Measurements from ENCODE around the gene ADA. TPM values are rescaled to one million over a fixed set of nuclear protein-coding genes. Genes with fewer than 3 reads are reported as not detected.

ADA gene
- total and polyA plus RNA-seq, 4 donors, result 1.3 to 3.1 (median 2.9) TPM

DNA sequence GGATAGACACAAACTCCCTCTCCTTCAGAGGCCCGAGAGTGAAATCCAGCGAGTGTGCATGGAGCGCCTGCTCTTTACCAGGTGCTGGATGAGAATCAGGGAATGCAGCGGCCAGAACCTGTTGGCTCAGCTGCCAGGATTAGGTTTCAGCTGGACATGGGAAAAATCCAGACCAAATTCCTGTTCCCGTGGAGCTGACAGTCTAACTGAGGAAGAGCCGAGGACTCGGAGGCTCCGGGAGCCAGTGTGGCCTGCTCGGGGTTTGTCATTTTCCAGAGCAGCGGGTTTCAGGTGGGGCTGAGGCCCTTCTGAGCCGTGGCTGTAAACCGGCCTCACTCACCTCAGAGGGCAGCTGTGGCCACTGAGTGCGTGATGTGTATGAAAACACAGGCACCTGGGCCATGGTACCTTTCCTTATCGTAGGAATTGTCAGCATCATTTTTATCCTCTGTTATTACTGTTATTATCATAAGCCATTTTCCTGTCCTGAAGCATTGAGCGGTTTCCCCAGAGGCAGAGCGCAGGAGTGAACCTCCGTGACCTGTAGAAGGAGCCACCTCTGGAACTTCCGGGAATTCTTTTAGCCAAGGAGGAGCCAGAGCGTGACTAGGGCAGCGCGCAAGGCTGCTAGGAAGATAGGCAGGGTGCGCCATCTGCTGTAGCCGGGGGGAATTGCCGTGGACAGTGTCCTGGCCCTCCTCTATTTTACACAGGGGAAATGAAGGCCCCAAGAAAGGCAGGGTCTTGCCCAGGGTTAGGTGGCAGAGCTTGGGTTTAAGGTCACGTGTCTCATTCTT lies 41.8 kb downstream of the ADA start:
- Histone ChIP-seq H3K4me3 (ENCODE audit: low read depth, low read length) (peak overlapping the region; percentile 24), H3K9me3 (ENCODE audit: control insufficient read depth, insufficient read depth, low read length) (no peaks in the 10 kb centered on the region), H3K27ac (ENCODE audit: low read depth, low read length) (peak overlapping the region; percentile 57), H3K4me1 (ENCODE audit: control insufficient read depth, insufficient read depth, low read length) (peaks cover 19% of the 10 kb centered on the region), H3K27me3 (ENCODE audit: control insufficient read depth, insufficient read depth, low read length) (no peaks in the 10 kb centered on the region), H3K36me3 (ENCODE audit: control insufficient read depth, insufficient read depth, low read length) (peaks cover 8% of the 10 kb centered on the region)
- DNase-seq (ENCODE audit: low read depth in 4 of 6, low spot score in 6 of 6), result peak; percentile 50 to 92 (median 60)
- 42% methylated on average over 23 of the region's 25 CpGs for WGBS (ENCODE audit: insufficient coverage)

DNA sequence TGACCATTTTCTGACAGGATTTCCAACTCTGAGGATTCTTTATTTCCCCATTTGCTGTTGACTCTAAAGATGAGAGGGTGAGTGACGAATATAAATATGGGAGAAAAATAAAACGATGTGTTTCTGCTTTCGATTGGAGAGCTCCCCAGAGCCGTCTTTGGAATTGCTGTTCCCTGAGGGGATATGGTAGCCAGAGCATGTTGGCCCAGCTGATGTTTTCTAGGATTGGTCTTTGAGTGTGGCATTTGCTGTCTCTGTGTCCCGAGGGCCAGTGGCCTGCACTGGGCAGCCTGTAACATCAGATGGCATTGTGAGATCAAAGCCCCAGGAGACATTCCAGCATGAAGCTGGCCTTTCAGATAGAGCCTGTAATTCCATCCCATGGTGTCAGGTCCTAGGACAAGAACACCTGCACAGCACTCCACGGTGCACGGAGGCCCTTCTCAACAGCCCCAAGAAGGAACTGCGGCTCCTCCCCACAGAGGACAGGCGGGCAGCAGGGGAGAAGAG lies 42.4 kb downstream of the ADA start:
- no peak for DNase-seq (ENCODE audit: low read depth in 4 of 6, low spot score in 6 of 6)
- Histone ChIP-seq H3K27ac (ENCODE audit: low read depth, low read length) (peak overlapping the region; percentile 57), H3K27me3 (ENCODE audit: control insufficient read depth, insufficient read depth, low read length) (no peaks in the 10 kb centered on the region), H3K36me3 (ENCODE audit: control insufficient read depth, insufficient read depth, low read length) (peaks cover 4% of the 10 kb centered on the region), H3K4me1 (ENCODE audit: control insufficient read depth, insufficient read depth, low read length) (peaks cover 14% of the 10 kb centered on the region), H3K9me3 (ENCODE audit: control insufficient read depth, insufficient read depth, low read length) (no peaks in the 10 kb centered on the region), H3K4me3 (ENCODE audit: low read depth, low read length) (no peak overlapping the region)
- WGBS (ENCODE audit: insufficient coverage), result 83% methylated on average over 9 of the region's 9 CpGs

DNA sequence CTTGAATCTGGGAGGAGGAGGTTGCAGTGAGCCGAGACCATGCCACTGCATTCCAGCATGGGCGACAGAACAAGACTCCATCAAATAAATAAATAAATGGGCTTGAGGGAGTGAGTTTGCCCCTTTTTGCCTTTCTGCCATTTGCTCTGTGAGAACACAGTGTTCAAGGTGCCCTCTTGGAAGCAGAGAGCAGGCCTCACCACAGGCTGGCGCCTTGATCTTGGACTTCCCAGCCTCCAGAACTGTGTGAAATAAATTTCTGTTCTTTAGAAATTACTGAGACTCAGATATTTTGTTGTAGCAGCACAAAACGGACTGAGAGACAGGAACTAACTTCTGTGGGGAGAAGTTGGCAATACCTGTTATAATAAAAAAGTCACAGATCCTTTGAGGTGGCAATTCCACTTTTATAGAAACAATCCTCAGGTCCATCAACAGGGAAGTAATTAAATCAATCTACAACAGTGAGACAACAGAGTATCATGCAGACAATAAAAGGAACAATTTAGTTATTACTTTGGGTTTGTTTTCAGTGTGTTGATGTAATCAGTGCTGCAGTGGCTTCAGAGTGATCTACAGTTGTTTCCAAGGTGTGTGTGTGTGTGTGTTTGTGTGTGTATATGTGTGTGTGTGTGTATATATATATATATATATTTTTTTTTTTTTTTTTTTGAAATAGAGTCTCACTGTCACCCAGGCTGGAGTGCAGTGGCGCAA lies 44.6 kb downstream of the ADA start:
- no peaks in the 10 kb centered on the region for H3K27me3 ChIP-seq (ENCODE audit: control insufficient read depth, insufficient read depth, low read length)
- no peak for DNase-seq (ENCODE audit: low read depth in 4 of 6, low spot score in 6 of 6)
- WGBS (ENCODE audit: insufficient coverage), result no CpG with 5 or more reads among the region's 5 CpGs
- no peak overlapping the region for H3K4me3 ChIP-seq (ENCODE audit: low read depth, low read length)
- H3K27ac ChIP-seq (ENCODE audit: low read depth, low read length), result no peak overlapping the region
- H3K4me1 ChIP-seq (ENCODE audit: control insufficient read depth, insufficient read depth, low read length), result peaks cover 15% of the 10 kb centered on the region
- no peaks in the 10 kb centered on the region for H3K9me3 ChIP-seq (ENCODE audit: control insufficient read depth, insufficient read depth, low read length)
- no peaks in the 10 kb centered on the region for H3K36me3 ChIP-seq (ENCODE audit: control insufficient read depth, insufficient read depth, low read length)

DNA sequence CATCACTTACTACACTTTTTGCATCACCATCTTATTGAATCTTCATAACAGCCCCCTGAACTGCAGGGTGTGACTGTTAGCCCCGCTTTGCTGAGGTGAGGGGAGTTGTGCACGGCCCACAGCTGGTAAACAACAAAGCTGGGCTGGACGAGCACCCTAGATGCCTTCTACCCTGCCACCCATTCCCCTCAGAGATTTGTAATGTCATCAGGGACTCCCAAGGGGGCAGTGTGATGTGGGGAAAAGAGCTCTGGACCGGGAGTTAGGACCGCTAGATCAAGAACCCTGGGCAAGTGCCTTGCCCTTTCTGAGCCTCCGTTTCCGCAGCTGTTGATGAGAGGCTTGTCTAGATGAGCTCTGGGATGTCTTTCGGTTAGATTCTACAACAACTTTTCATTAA lies 48.2 kb downstream of the ADA start:
- Histone ChIP-seq H3K36me3 (ENCODE audit: control insufficient read depth, insufficient read depth, low read length) (no peaks in the 10 kb centered on the region), H3K27ac (ENCODE audit: low read depth, low read length) (no peak overlapping the region), H3K4me3 (ENCODE audit: low read depth, low read length) (no peak overlapping the region), H3K4me1 (ENCODE audit: control insufficient read depth, insufficient read depth, low read length) (peaks cover 33% of the 10 kb centered on the region), H3K27me3 (ENCODE audit: control insufficient read depth, insufficient read depth, low read length) (no peaks in the 10 kb centered on the region), H3K9me3 (ENCODE audit: control insufficient read depth, insufficient read depth, low read length) (no peaks in the 10 kb centered on the region)
- 80% methylated on average over 3 of the region's 8 CpGs for WGBS (ENCODE audit: insufficient coverage)
- no peak for DNase-seq (ENCODE audit: low read depth in 4 of 6, low spot score in 6 of 6)

DNA sequence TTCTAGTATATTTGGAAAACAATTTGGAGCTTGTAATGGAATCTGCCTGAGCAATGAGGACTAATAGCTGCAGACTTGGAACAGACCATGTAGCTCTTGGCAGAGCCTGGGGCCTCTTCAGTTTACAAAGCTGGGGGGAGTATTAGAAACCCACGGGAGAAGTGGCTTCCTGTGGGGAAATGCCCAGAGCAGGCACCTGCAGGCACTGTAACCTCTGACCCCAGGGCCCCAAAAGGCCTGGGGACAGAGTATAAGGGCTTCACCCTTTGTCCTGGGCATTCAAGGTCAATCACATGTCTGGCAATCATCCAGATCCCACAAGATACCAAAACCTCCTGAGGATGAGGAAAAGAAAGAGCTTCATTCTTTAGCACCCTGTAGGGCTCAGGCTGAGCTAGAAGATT lies 49.7 kb downstream of the ADA start:
- peak in 2 of 6 donors; percentile 30 to 90 for DNase-seq (ENCODE audit: low read depth in 4 of 6, low spot score in 6 of 6)
- H3K9me3 ChIP-seq (ENCODE audit: control insufficient read depth, insufficient read depth, low read length), result no peaks in the 10 kb centered on the region
- peak overlapping the region; percentile 65 for H3K27ac ChIP-seq (ENCODE audit: low read depth, low read length)
- no peak overlapping the region for H3K4me3 ChIP-seq (ENCODE audit: low read depth, low read length)
- H3K27me3 ChIP-seq (ENCODE audit: control insufficient read depth, insufficient read depth, low read length), result no peaks in the 10 kb centered on the region
- peaks cover 41% of the 10 kb centered on the region for H3K4me1 ChIP-seq (ENCODE audit: control insufficient read depth, insufficient read depth, low read length)
- 0% methylated on average over 1 of the region's 1 CpG for WGBS (ENCODE audit: insufficient coverage)
- peaks cover 2% of the 10 kb centered on the region for H3K36me3 ChIP-seq (ENCODE audit: control insufficient read depth, insufficient read depth, low read length)

DNA sequence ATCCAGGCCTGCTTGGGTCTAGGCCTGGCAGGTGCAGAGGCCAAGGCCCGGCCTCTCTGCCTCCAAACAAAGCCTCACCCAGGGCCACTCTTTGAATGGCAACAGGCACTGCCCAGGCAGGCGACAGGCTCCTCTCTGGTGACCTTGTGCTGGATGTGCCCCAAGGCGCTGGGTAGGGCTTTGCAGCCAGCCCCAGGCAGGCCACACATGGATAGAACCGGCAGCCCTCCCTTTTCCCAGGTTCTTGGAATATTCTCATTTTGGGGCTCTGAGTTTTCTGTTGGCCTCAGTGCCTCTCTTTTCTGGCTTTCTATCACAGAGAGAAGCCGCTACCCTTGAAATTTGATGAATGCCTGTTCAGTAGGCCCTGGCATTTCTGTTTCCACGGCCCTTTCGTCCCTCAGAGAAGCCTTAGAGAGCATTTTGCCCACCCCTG lies 50.2 kb downstream of the ADA start:
- no peak overlapping the region for H3K4me3 ChIP-seq (ENCODE audit: low read depth, low read length)
- H3K4me1 ChIP-seq (ENCODE audit: control insufficient read depth, insufficient read depth, low read length), result peaks cover 41% of the 10 kb centered on the region
- DNase-seq (ENCODE audit: low read depth in 4 of 6, low spot score in 6 of 6), result no peak
- H3K36me3 ChIP-seq (ENCODE audit: control insufficient read depth, insufficient read depth, low read length), result peaks cover 2% of the 10 kb centered on the region
- no peaks in the 10 kb centered on the region for H3K9me3 ChIP-seq (ENCODE audit: control insufficient read depth, insufficient read depth, low read length)
- H3K27ac ChIP-seq (ENCODE audit: low read depth, low read length), result peak overlapping the region; percentile 65
- 44% methylated on average over 5 of the region's 7 CpGs for WGBS (ENCODE audit: insufficient coverage)
- no peaks in the 10 kb centered on the region for H3K27me3 ChIP-seq (ENCODE audit: control insufficient read depth, insufficient read depth, low read length)

DNA sequence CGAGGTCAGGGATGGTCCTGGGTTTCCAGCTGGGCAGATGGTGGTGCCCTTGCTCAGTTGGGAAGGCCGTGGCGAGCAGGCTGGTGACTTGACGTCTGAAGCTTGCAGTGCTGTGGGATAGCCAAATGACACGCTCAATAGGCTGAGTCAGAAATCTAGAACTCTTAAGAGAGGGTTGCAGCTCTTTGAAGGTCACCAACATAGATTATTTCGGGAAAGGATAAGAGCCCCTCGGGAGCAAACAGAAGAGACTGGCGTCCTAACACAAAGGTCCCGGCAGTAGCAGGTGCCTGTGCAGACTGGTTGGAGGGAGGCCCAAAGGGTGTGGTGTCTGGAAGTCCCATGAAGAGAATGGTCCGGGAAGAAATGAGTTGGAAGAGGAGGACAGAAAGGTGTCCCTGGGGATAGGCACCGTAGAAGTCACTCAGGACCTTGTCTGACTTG lies 50.7 kb downstream of the ADA start:
- 83% methylated on average over 8 of the region's 11 CpGs for WGBS (ENCODE audit: insufficient coverage)
- peaks cover 41% of the 10 kb centered on the region for H3K4me1 ChIP-seq (ENCODE audit: control insufficient read depth, insufficient read depth, low read length)
- no peak overlapping the region for H3K4me3 ChIP-seq (ENCODE audit: low read depth, low read length)
- H3K36me3 ChIP-seq (ENCODE audit: control insufficient read depth, insufficient read depth, low read length), result peaks cover 2% of the 10 kb centered on the region
- no peaks in the 10 kb centered on the region for H3K27me3 ChIP-seq (ENCODE audit: control insufficient read depth, insufficient read depth, low read length)
- no peaks in the 10 kb centered on the region for H3K9me3 ChIP-seq (ENCODE audit: control insufficient read depth, insufficient read depth, low read length)
- peak overlapping the region; percentile 65 for H3K27ac ChIP-seq (ENCODE audit: low read depth, low read length)
- no peak for DNase-seq (ENCODE audit: low read depth in 4 of 6, low spot score in 6 of 6)

DNA sequence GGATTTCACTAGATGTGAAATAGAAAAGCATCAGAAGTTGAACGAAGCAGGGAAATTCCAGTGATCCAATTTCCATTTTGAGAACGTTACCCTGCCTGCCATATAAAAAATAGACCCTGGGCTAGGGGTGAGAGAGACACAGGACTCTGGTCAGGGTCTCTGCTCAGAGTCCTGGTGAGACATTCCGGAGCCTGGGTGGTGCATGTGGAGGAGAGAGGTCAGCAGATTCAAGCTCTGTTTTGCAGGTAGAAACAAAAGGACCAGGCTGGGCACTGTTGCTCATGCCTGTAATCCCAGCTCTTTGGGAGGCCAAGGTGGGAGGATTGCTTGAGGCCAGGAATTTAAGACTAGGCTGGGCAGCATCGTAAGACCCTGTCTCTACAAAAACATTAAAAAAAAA lies 51.2 kb downstream of the ADA start:
- Histone ChIP-seq H3K27ac (ENCODE audit: low read depth, low read length) (peak overlapping the region; percentile 65), H3K9me3 (ENCODE audit: control insufficient read depth, insufficient read depth, low read length) (no peaks in the 10 kb centered on the region), H3K36me3 (ENCODE audit: control insufficient read depth, insufficient read depth, low read length) (peaks cover 2% of the 10 kb centered on the region), H3K4me3 (ENCODE audit: low read depth, low read length) (no peak overlapping the region), H3K27me3 (ENCODE audit: control insufficient read depth, insufficient read depth, low read length) (no peaks in the 10 kb centered on the region), H3K4me1 (ENCODE audit: control insufficient read depth, insufficient read depth, low read length) (peaks cover 41% of the 10 kb centered on the region)
- DNase-seq (ENCODE audit: low read depth in 4 of 6, low spot score in 6 of 6), result no peak
- WGBS (ENCODE audit: insufficient coverage), result 93% methylated on average over 3 of the region's 4 CpGs

DNA sequence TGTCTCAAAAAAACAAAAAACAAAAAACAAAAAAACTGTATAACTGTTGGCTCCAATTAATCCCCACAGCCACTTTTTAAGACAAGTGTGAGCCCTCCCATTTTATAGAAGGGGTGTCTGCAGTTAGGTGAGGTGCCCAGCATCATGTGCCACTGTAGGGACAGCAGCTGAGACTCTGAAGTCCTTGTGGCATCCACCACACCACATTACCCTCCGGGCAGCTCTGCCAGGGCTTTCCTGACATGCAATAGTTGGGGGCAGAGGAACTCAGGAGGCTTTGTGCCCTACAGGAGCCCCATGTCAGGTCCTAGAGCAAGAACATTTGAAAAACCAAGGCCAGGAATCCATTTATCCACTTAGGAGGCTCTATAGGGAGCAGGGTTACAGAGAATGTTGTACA lies 51.8 kb downstream of the ADA start:
- H3K27me3 ChIP-seq (ENCODE audit: control insufficient read depth, insufficient read depth, low read length), result no peaks in the 10 kb centered on the region
- no peak for DNase-seq (ENCODE audit: low read depth in 4 of 6, low spot score in 6 of 6)
- peaks cover 2% of the 10 kb centered on the region for H3K36me3 ChIP-seq (ENCODE audit: control insufficient read depth, insufficient read depth, low read length)
- H3K27ac ChIP-seq (ENCODE audit: low read depth, low read length), result no peak overlapping the region
- no peaks in the 10 kb centered on the region for H3K9me3 ChIP-seq (ENCODE audit: control insufficient read depth, insufficient read depth, low read length)
- peaks cover 43% of the 10 kb centered on the region for H3K4me1 ChIP-seq (ENCODE audit: control insufficient read depth, insufficient read depth, low read length)
- WGBS (ENCODE audit: insufficient coverage), result 100% methylated on average over 1 of the region's 1 CpG
- no peak overlapping the region for H3K4me3 ChIP-seq (ENCODE audit: low read depth, low read length)

Data from spinal cord (tissue), 10 donors.